ENCODE data around the gene DSTYK.

GRCh38 chr1:205186191-205186590 is 25.3 kb downstream of the DSTYK start:
- TF ChIP-seq CTCF (IDR thresholded peaks at IDR 0.05) (no peak), EP300 (IDR thresholded peaks at IDR 0.05) (no peak), POLR2AphosphoS5 (IDR thresholded peaks at IDR 0.05) (no peak), POLR2A (IDR thresholded peaks at IDR 0.05) (no peak)
